WERI-Rb-1 (cell line): ENCODE results near the gene ME1.
"Not testable (repeated sequence)": the region's sequence is repeated elsewhere in the genome, so short reads cannot be mapped to it uniquely, and the experiment has no call there.

ENCODE experiments used
- DNase-seq: peaks from one replicate; pipeline ENCODE4 v3.0.0-alpha.2; 2020
- H3K27ac ChIP-seq: fragments of 250-450 bp; sonication (Bioruptor Pico); 2 replicates; pipeline ENCODE4 v1.5.1; 2020; ENCODE audit warnings: mild to moderate bottlenecking, moderate library complexity
- H3K27me3 ChIP-seq: fragments of 250-450 bp; sonication (Bioruptor Pico); 2 replicates; pipeline ENCODE4 v1.5.1; 2021; ENCODE audit warnings: mild to moderate bottlenecking, low read depth, moderate library complexity; ENCODE audit not compliant: insufficient read depth, severe bottlenecking
- H3K36me3 ChIP-seq: fragments of 250-450 bp; sonication (Bioruptor Pico); 2 replicates; pipeline ENCODE4 v1.5.1; 2020; ENCODE audit warnings: mild to moderate bottlenecking, moderate library complexity
- H3K4me3 ChIP-seq: 2 replicates; pipeline ENCODE4 v1.5.1; 2011; ENCODE audit warnings: low read depth, mild to moderate bottlenecking, control low read depth, low read length
- H3K9me3 ChIP-seq: fragments of 250-450 bp; sonication (Bioruptor Pico); 2 replicates; pipeline ENCODE4 v1.5.1; 2021; ENCODE audit warnings: mild to moderate bottlenecking, moderate library complexity; ENCODE audit not compliant: severe bottlenecking
- CTCF ChIP-seq: IDR thresholded peaks from 2 replicates; pipeline ENCODE4 v1.5.1; 2011; ENCODE audit warnings: low read depth, mild to moderate bottlenecking, control low read depth, inconsistent platforms, low read length

Gene ME1

GRCh38 chr6:83463886-83464285 is 33.0 kb upstream of the ME1 start:
- DNase-seq = no peak
- Histone ChIP-seq H3K27ac (no peak overlapping the region), H3K4me3 (no peak overlapping the region), H3K9me3 (no peaks in the 10 kb centered on the region), H3K36me3 (no peaks in the 10 kb centered on the region), H3K27me3 (no peaks in the 10 kb centered on the region)
- no peak for TF ChIP-seq CTCF

- Histone ChIP-seq H3K36me3 (no peaks in the 10 kb centered on the region), H3K27me3 (no peaks in the 10 kb centered on the region), H3K4me3 (no peak overlapping the region), H3K27ac (no peak overlapping the region), H3K9me3 (no peaks in the 10 kb centered on the region)
- no peak for TF ChIP-seq CTCF
- DNase-seq = no peak
Observed at GRCh38 chr6:83462524-83462923, 31.7 kb upstream of the ME1 start.

GRCh38 chr6:83461438-83461837 is 30.6 kb upstream of the ME1 start:
- Histone ChIP-seq H3K27ac (no peak overlapping the region), H3K36me3 (no peaks in the 10 kb centered on the region), H3K9me3 (no peaks in the 10 kb centered on the region), H3K4me3 (no peak overlapping the region), H3K27me3 (no peaks in the 10 kb centered on the region)
- no peak for DNase-seq
- no peak for TF ChIP-seq CTCF

GRCh38 chr6:83459663-83460062 is 28.8 kb upstream of the ME1 start:
- no peak for TF ChIP-seq CTCF
- Histone ChIP-seq H3K27ac (no peak overlapping the region), H3K36me3 (no peaks in the 10 kb centered on the region), H3K27me3 (no peaks in the 10 kb centered on the region), H3K4me3 (no peak overlapping the region), H3K9me3 (no peaks in the 10 kb centered on the region)
- no peak for DNase-seq

- H3K27ac ChIP-seq, H3K27me3 ChIP-seq, H3K9me3 ChIP-seq, DNase-seq, H3K36me3 ChIP-seq, H3K4me3 ChIP-seq: not testable (repeated sequence)
Observed at GRCh38 chr6:83450015-83450414, 19.2 kb upstream of the ME1 start.

GRCh38 chr6:83444086-83444699 is 13.3 kb upstream of the ME1 start:
- DNase-seq, H3K9me3 ChIP-seq, H3K27ac ChIP-seq, H3K4me3 ChIP-seq, H3K36me3 ChIP-seq, H3K27me3 ChIP-seq: not testable (repeated sequence)

GRCh38 chr6:83443516-83443915 is 12.7 kb upstream of the ME1 start:
- no peak for TF ChIP-seq CTCF
- H3K27ac ChIP-seq = no peak overlapping the region
- no peaks in the 10 kb centered on the region for H3K36me3 ChIP-seq
- no peaks in the 10 kb centered on the region for H3K27me3 ChIP-seq
- no peak for DNase-seq
- H3K9me3 ChIP-seq = no peaks in the 10 kb centered on the region
- H3K4me3 ChIP-seq = no peak overlapping the region
